Psoas muscle (tissue), 8 donors: ENCODE data around the gene GPR183. TPM values are rescaled to one million over a fixed set of nuclear protein-coding genes. Genes with fewer than 3 reads are reported as not detected.
A peak's percentile ranks its signal among the peaks of the same experiment; 100 is the strongest.

Experiments used
- ATAC-seq, 4 donors: fragments of 200-7000 bp; cut with Tn5 transposase; one replicate each; pipeline ENCODE4 v1.9.1; 2020; ENCODE audit warnings: moderate library complexity in 3 of 4, mild to moderate bottlenecking in 2 of 4
- DNase-seq, 2 donors: peaks; one replicate each; pipeline ENCODE4 v3.0.0-alpha.2; 2020
- H3K27ac ChIP-seq: fragments of 200-600 bp; one replicate; pipeline ENCODE4 v1.8.0; 2022
- H3K27me3 ChIP-seq, 3 donors: fragments of 200-600 bp in 1 of 3; one replicate each; pipeline versions ENCODE4 v1.6.1 to v1.8.0; 2013 to 2022; ENCODE audit warnings: low read length in 2 of 3, mild to moderate bottlenecking in 2 of 3, moderate library complexity in 1 of 3; ENCODE audit not compliant: insufficient read depth in 3 of 3
- H3K36me3 ChIP-seq, 2 donors: fragments of 200-600 bp in 1 of 2; one replicate each; pipeline versions ENCODE4 v1.6.1 to v1.8.0; 2013 to 2022; ENCODE audit warnings: low read depth in 1 of 2, mild to moderate bottlenecking in 1 of 2, moderate library complexity in 1 of 2; ENCODE audit not compliant: insufficient read depth in 1 of 2
- H3K4me1 ChIP-seq: fragments of 200-600 bp; one replicate; pipeline ENCODE4 v1.8.0; 2022
- H3K4me3 ChIP-seq: fragments of 200-600 bp; one replicate; pipeline ENCODE4 v1.8.0; 2022; ENCODE audit warnings: mild to moderate bottlenecking
- H3K9me3 ChIP-seq: fragments of 200-600 bp; one replicate; pipeline ENCODE4 v1.8.0; 2022
- WGBS, 3 donors: extraction: QIAGEN DNeasy Blood & Tissue Kit; methylation state at CpG; one replicate each; pipeline versions ENCODE4 v1.1.6 to v1.1.7; 2013; 5-methylcytosine and 5-hydroxymethylcytosine counted together
- intact Hi-C, 2 donors: fragments of 100-400 bp; cut with DNase I; formaldehyde crosslinking; loops; one replicate each; pipeline versions ENCODE4 v1.11.0 to v1.14.2; 2022
- polyA plus RNA-seq, 3 donors: library from polyadenylated mRNA; stranded (reverse); fragments of 200-250 nt; gene quantifications; one replicate each; pipeline ENCODE4 v1.2.3, GENCODE V29; 2013
- total RNA-seq, 4 donors: library from RNA; stranded (reverse); fragmentation: NEBNext Ultra II Directional in 2 of 4; extraction: Animal tissue kit (Norgen Biotek cat#: 25700) in 2 of 4; gene quantifications; one replicate each; pipeline versions ENCODE4 v1.2.1 to v1.2.4, GENCODE V29; 2021 to 2023
- TF ChIP-seq, protein P1 (sequence below): fragments of 200-600 bp; IDR thresholded peaks from one replicate; pipeline ENCODE4 v1.8.0; 2022; ENCODE audit warnings: antibody characterized with exemption
- donor health status: healthy with polysubstance abuse.
- donor health status: DM: no; HTN: no; CAD: no; lungs with moderate emphysema.
- donor health status: Bipolar disorder and iron deficiency.
- donor health status: healthy.
- donor health status: DM: yes; HTN: yes; CAD: no.
- donor health status: DM: no; HTN: no; CAD: no.
- donor health status: DM: no; HTN: no; CAD: no.
- donor health status: DM: yes; HTN: yes; CAD: no.

Gene GPR183
- total and polyA plus RNA-seq, 7 donors, result 0.67 to 1.4 (median 0.80) TPM

- Histone ChIP-seq H3K4me1 (no peaks in the 10 kb centered on the region), H3K27me3 (no peaks in the 10 kb centered on the region), H3K9me3 (no peaks in the 10 kb centered on the region), H3K4me3 (no peak overlapping the region), H3K27ac (no peak overlapping the region), H3K36me3 (peaks cover 0 to 7% of the 10 kb centered on the region in 2 donors)
- ATAC-seq (no peak), DNase-seq (no peak)
- 92 to 96% (median 96%) methylated on average over 1 of the region's 1 CpG for WGBS, 3 donors
- TF ChIP-seq, protein P1, sequence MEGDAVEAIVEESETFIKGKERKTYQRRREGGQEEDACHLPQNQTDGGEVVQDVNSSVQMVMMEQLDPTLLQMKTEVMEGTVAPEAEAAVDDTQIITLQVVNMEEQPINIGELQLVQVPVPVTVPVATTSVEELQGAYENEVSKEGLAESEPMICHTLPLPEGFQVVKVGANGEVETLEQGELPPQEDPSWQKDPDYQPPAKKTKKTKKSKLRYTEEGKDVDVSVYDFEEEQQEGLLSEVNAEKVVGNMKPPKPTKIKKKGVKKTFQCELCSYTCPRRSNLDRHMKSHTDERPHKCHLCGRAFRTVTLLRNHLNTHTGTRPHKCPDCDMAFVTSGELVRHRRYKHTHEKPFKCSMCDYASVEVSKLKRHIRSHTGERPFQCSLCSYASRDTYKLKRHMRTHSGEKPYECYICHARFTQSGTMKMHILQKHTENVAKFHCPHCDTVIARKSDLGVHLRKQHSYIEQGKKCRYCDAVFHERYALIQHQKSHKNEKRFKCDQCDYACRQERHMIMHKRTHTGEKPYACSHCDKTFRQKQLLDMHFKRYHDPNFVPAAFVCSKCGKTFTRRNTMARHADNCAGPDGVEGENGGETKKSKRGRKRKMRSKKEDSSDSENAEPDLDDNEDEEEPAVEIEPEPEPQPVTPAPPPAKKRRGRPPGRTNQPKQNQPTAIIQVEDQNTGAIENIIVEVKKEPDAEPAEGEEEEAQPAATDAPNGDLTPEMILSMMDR, result no peak
- intact Hi-C loops, result no loop called here
Observed at GRCh38 chr13:99301913-99302636, 5.1 kb downstream of the GPR183 start.

DNA sequence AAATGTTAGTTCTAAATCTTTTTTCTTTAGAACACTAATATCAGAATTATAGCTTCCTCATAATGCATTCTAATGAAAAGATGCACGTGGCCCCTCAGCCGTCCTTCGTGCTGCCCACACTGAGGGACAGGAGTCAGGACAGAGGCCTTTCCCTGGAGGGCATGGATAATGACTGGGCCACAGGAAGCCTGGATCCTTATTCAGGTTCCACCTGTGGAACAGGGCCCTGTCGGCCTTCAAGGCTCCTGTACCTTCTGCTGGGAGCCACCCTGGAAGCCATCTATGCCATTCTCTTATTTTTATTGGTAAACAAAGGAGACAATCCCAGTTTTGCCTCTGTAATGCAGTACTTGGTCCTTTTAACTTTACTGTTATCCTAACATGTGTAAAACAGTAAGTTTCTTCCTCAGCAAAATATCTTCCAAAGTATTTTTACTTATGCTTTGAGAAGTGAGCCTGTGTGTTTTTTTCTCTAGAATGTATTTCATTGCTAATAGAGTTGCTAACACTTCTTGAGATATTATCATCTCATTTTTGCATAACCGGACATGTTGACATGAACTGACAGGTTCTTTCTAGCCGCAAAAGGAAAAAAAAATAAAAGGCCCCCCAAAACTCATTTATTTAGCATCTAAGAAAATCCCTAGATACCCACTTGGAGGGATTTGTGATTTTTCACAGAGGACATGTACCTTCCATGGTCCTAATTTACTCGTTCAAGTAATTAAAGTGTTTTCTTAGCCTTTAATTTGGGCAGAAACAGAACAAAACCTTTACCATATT is 6.0 kb downstream of the GPR183 start:
- intact Hi-C loops, result no loop called here
- TF ChIP-seq, protein P1, result no peak
- ATAC-seq, result no peak
- H3K27ac ChIP-seq, result no peak overlapping the region
- H3K4me3 ChIP-seq, result no peak overlapping the region
- no peaks in the 10 kb centered on the region for H3K27me3 ChIP-seq
- WGBS, 3 donors, result 84 to 91% (median 86%) methylated on average over 7 of the region's 7 CpGs
- H3K9me3 ChIP-seq, result no peaks in the 10 kb centered on the region
- no peak for DNase-seq
- peaks cover 0 to 7% of the 10 kb centered on the region in 2 donors for H3K36me3 ChIP-seq
- H3K4me1 ChIP-seq, result no peaks in the 10 kb centered on the region

GRCh38 chr13:99299920-99300341 is 7.3 kb downstream of the GPR183 start:
- WGBS, 3 donors, result 88 to 95% (median 94%) methylated on average over 4 of the region's 4 CpGs
- no peak overlapping the region for H3K27ac ChIP-seq
- no peaks in the 10 kb centered on the region for H3K4me1 ChIP-seq
- H3K4me3 ChIP-seq, result no peak overlapping the region
- DNase-seq (no peak), ATAC-seq (peak in 1 of 4 donors; percentile 28)
- H3K36me3 ChIP-seq, result no peaks in the 10 kb centered on the region
- TF ChIP-seq, protein P1, result no peak
- intact Hi-C loops, result no loop called here
- no peaks in the 10 kb centered on the region for H3K27me3 ChIP-seq
- H3K9me3 ChIP-seq, result no peaks in the 10 kb centered on the region

GRCh38 chr13:99299256-99299919 is 7.8 kb downstream of the GPR183 start:
- Histone ChIP-seq H3K36me3 (no peaks in the 10 kb centered on the region), H3K9me3 (no peaks in the 10 kb centered on the region), H3K27ac (no peak overlapping the region), H3K4me3 (no peak overlapping the region), H3K27me3 (no peaks in the 10 kb centered on the region), H3K4me1 (no peaks in the 10 kb centered on the region)
- ATAC-seq (no peak), DNase-seq (no peak)
- TF ChIP-seq, protein P1, result no peak
- intact Hi-C loops, result no loop called here
- WGBS, 3 donors, result 83 to 89% (median 88%) methylated on average over 4 of the region's 4 CpGs
